Measurements from ENCODE around the gene IL17REL. TPM values are rescaled to one million over a fixed set of nuclear protein-coding genes. Genes with fewer than 3 reads are reported as not detected.
A peak's percentile ranks its signal among the peaks of the same experiment; 100 is the strongest.

Gene IL17REL
- total and polyA plus RNA-seq, 2 of the 13 experiments (the other 11 are each of a cell fraction or from before 2014, with no cell fraction given), result not detected

DNA sequence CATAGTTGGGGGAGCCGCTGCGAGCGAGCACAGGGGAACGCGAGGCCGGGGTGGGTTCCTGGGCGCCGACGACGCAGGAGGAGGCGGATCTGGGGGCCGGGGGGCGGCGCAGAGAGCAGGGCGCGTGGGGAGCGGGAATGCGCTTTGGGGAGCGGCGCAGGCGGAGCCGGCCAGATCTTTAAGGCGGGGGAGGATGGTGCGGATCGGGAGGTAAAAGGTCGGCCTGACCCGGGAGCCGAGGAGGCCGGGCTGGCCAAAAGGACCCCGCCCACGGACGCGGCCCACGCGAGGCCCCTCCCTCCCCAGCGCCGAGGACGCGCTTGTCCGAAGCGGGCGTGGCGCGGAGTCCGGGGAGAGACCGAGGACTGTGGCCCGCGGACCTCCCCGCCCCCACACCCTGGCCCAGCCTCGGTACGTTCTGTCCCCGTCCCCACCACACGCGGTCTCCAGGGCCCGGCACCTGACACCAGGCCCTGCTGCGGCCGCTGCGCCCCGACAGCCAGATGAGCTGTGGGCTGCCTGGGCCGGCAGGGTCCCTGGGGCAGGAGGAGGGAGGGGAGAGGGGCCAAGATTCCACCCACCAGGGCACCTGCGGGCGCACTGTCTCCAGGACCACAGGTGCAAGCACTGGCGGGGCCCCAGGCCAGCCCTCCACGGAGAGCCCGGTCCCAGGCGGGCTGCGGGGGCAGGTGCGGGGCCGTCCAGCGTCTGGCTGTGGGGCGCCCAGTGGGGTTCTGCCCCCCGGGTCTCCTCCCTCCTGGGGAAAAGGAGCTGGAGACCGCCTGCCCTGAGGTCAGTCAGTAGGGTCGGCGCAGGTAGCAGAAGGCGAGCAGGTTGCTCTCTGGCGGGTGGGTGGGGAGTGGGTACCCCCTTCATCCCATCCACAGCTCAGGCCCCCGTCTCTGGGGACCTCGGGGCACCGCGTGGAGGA, 41.1 kb downstream of the IL17REL start (continued):
- TF ChIP-seq ATF2 (CRISPR knock-in tag; IDR thresholded peaks at IDR 0.05) (no peak), ZBTB38 (CRISPR knock-in tag; IDR thresholded peaks at IDR 0.05) (no peak), BATF2 (CRISPR knock-in tag; IDR thresholded peaks at IDR 0.05) (no peak), REST (IDR thresholded peaks at IDR 0.05; ENCODE audit: borderline replicate concordance in 1 of 2, low read depth in 1 of 2, low read length in 2 of 2) (no peak), TP53 (CRISPR knock-in tag; conservative IDR thresholded peaks at IDR 0.05) (no peak), ZNF607 (CRISPR knock-in tag; IDR thresholded peaks at IDR 0.05; ENCODE audit: borderline replicate concordance) (no peak), ZNF878 (CRISPR knock-in tag; IDR thresholded peaks at IDR 0.05) (no peak), NFKB2 (CRISPR knock-in tag; IDR thresholded peaks at IDR 0.05; ENCODE audit: borderline replicate concordance) (peak; percentile 21; the same call in 1 of the 2 replicates), POLR2G (IDR thresholded peaks at IDR 0.05; ENCODE audit: low read depth, low read length) (peak; percentile 60), ZFP91 (CRISPR knock-in tag; IDR thresholded peaks at IDR 0.05; ENCODE audit: borderline replicate concordance) (peak; percentile 5; the same call in 1 of the 2 replicates), MTA1 (CRISPR knock-in tag; IDR thresholded peaks at IDR 0.05; ENCODE audit: borderline replicate concordance) (0 out of 2 replicates have a peak, but pooled peaks have one; percentile 11)
- TF ChIP-seq, protein P1, sequence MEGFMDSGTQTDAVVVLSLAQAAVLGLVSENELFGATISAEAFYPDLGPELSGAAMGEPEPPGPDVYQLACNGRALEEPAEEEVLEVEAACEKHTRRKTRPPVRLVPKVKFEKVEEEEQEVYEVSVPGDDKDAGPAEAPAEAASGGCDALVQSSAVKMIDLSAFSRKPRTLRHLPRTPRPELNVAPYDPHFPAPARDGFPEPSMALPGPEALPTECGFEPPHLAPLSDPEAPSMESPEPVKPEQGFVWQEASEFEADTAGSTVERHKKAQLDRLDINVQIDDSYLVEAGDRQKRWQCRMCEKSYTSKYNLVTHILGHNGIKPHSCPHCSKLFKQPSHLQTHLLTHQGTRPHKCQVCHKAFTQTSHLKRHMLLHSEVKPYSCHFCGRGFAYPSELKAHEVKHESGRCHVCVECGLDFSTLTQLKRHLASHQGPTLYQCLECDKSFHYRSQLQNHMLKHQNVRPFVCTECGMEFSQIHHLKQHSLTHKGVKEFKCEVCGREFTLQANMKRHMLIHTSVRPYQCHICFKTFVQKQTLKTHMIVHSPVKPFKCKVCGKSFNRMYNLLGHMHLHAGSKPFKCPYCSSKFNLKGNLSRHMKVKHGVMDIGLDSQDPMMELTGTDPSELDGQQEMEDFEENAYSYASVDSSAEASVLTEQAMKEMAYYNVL (CRISPR knock-in tag; IDR thresholded peaks at IDR 0.05; ENCODE audit: borderline replicate concordance), result no peak
- TF ChIP-seq, protein P2, sequence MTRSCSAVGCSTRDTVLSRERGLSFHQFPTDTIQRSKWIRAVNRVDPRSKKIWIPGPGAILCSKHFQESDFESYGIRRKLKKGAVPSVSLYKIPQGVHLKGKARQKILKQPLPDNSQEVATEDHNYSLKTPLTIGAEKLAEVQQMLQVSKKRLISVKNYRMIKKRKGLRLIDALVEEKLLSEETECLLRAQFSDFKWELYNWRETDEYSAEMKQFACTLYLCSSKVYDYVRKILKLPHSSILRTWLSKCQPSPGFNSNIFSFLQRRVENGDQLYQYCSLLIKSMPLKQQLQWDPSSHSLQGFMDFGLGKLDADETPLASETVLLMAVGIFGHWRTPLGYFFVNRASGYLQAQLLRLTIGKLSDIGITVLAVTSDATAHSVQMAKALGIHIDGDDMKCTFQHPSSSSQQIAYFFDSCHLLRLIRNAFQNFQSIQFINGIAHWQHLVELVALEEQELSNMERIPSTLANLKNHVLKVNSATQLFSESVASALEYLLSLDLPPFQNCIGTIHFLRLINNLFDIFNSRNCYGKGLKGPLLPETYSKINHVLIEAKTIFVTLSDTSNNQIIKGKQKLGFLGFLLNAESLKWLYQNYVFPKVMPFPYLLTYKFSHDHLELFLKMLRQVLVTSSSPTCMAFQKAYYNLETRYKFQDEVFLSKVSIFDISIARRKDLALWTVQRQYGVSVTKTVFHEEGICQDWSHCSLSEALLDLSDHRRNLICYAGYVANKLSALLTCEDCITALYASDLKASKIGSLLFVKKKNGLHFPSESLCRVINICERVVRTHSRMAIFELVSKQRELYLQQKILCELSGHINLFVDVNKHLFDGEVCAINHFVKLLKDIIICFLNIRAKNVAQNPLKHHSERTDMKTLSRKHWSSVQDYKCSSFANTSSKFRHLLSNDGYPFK (CRISPR knock-in tag; IDR thresholded peaks at IDR 0.05; ENCODE audit: borderline replicate concordance), result no peak; the same call in 1 of the 2 replicates

All from HepG2 (cell line).